Measurements from ENCODE around the gene ARRDC2. TPM values are rescaled to one million over a fixed set of nuclear protein-coding genes. Genes with fewer than 3 reads are reported as not detected.
"Not testable (repeated sequence)": the region's sequence is repeated elsewhere in the genome, so short reads cannot be mapped to it uniquely, and the experiment has no call there.

Gene ARRDC2
- total RNA-seq, 1 donor from 2014 or later: 89.4 TPM

GRCh38 chr19:17982430-17982829 lies 25.5 kb upstream of the ARRDC2 start:
- Histone ChIP-seq H3K4me3 (no peak overlapping the region), H3K36me3 (no peaks in the 10 kb centered on the region), H3K27me3 (ENCODE audit: low read depth) (peaks cover 7% of the 10 kb centered on the region), H3K4me1 (no peaks in the 10 kb centered on the region), H3K9me3 (no peaks in the 10 kb centered on the region), H3K27ac (no peak overlapping the region)
- intact Hi-C loops (cut with DNase I): no loop called here
- TF ChIP-seq CTCF (IDR thresholded peaks at IDR 0.05): no peak
- no peak for DNase-seq
- no peak for ATAC-seq

- DNase-seq (no peak), ATAC-seq (peak in 1 of 2 donors; percentile 23)
- intact Hi-C loops (cut with DNase I): no loop called here
- TF ChIP-seq CTCF (IDR thresholded peaks at IDR 0.05): no peak
- H3K36me3 ChIP-seq: no peaks in the 10 kb centered on the region
- no peak overlapping the region for H3K4me3 ChIP-seq
- H3K9me3 ChIP-seq: no peaks in the 10 kb centered on the region
- H3K27me3 ChIP-seq (ENCODE audit: low read depth): peaks cover 7% of the 10 kb centered on the region
- no peak overlapping the region for H3K27ac ChIP-seq
- H3K4me1 ChIP-seq: no peaks in the 10 kb centered on the region
Observed at GRCh38 chr19:17985037-17985818, 22.7 kb upstream of the ARRDC2 start.

GRCh38 chr19:17986569-17986968 lies 21.4 kb upstream of the ARRDC2 start:
- H3K27me3 ChIP-seq (ENCODE audit: low read depth); DNase-seq; intact Hi-C loops (cut with DNase I); ATAC-seq; H3K4me1 ChIP-seq; H3K36me3 ChIP-seq; H3K4me3 ChIP-seq; H3K27ac ChIP-seq; H3K9me3 ChIP-seq: not testable (repeated sequence)

GRCh38 chr19:17988161-17988560 lies 19.8 kb upstream of the ARRDC2 start:
- no peak for DNase-seq
- Histone ChIP-seq H3K4me1 (no peaks in the 10 kb centered on the region), H3K36me3 (no peaks in the 10 kb centered on the region), H3K27ac (no peak overlapping the region), H3K4me3 (no peak overlapping the region), H3K9me3 (no peaks in the 10 kb centered on the region), H3K27me3 (ENCODE audit: low read depth) (peaks cover 5% of the 10 kb centered on the region)
- no peak for ATAC-seq
- no peak for TF ChIP-seq CTCF (IDR thresholded peaks at IDR 0.05)
- intact Hi-C loops (cut with DNase I): no loop called here

GRCh38 chr19:17989425-17990094 lies 18.4 kb upstream of the ARRDC2 start:
- ATAC-seq (no peak), DNase-seq (no peak)
- H3K4me3 ChIP-seq: no peak overlapping the region
- intact Hi-C loops (cut with DNase I): no loop called here
- H3K4me1 ChIP-seq: no peaks in the 10 kb centered on the region
- no peak for TF ChIP-seq CTCF (IDR thresholded peaks at IDR 0.05)
- H3K27me3 ChIP-seq (ENCODE audit: low read depth): no peaks in the 10 kb centered on the region
- H3K36me3 ChIP-seq: no peaks in the 10 kb centered on the region
- H3K27ac ChIP-seq: no peak overlapping the region
- H3K9me3 ChIP-seq: no peaks in the 10 kb centered on the region
